Hepatocyte (in vitro differentiated cells): ENCODE results near the gene GOPC. TPM values are rescaled to one million over a fixed set of nuclear protein-coding genes. Genes with fewer than 3 reads are reported as not detected.

Experiments
- DNase-seq: peaks from one replicate; pipeline ENCODE4 v3.0.0-alpha.2; 2016; ENCODE audit warnings: low spot score
- H2AFZ ChIP-seq: fragments of 200-600 bp; sonication (generic); 2 replicates; pipeline ENCODE4 v1.6.0; 2016; ENCODE audit warnings: antibody characterized with exemption, mild to moderate bottlenecking
- H3K27ac ChIP-seq: fragments of 200-600 bp; sonication (generic); 2 replicates; pipeline ENCODE4 v1.5.1; 2016; ENCODE audit warnings: mild to moderate bottlenecking
- H3K27me3 ChIP-seq: fragments of 200-600 bp; sonication (generic); 2 replicates; pipeline ENCODE4 v1.6.1; 2016
- H3K36me3 ChIP-seq: fragments of 200-600 bp; sonication (generic); replicated peaks from 2 replicates; pipeline ENCODE4 v1.5.1; 2016; ENCODE audit warnings: low read depth; ENCODE audit not compliant: insufficient read depth
- H3K4me1 ChIP-seq: fragments of 200-600 bp; sonication (generic); 2 replicates; pipeline ENCODE4 v1.5.1; 2016; ENCODE audit warnings: mild to moderate bottlenecking, moderate library complexity; ENCODE audit not compliant: insufficient read depth
- H3K4me2 ChIP-seq: fragments of 200-600 bp; sonication (generic); 2 replicates; pipeline ENCODE4 v1.6.0; 2016
- H3K4me3 ChIP-seq: fragments of 200-600 bp; sonication (generic); 2 replicates; pipeline ENCODE4 v1.5.1; 2016; ENCODE audit warnings: mild to moderate bottlenecking
- H3K79me2 ChIP-seq: fragments of 200-600 bp; sonication (generic); 2 replicates; pipeline ENCODE4 v1.6.0; 2017; ENCODE audit warnings: mild to moderate bottlenecking
- H3K9me2 ChIP-seq: fragments of 200-600 bp; sonication (generic); replicated peaks from 2 replicates; pipeline ENCODE4 v1.6.0; 2017; ENCODE audit warnings: mild to moderate bottlenecking; ENCODE audit not compliant: insufficient read depth
- H3K9me3 ChIP-seq: fragments of 200-600 bp; sonication (generic); 2 replicates; pipeline ENCODE4 v1.5.1; 2016; ENCODE audit warnings: low read depth, mild to moderate bottlenecking
- H4K20me1 ChIP-seq: fragments of 200-600 bp; sonication (generic); 2 replicates; pipeline ENCODE4 v1.6.0; 2016; ENCODE audit warnings: mild to moderate bottlenecking; ENCODE audit not compliant: insufficient read depth, poor library complexity, severe bottlenecking
- CTCF ChIP-seq: fragments of 200-600 bp; sonication (generic); IDR thresholded peaks from 2 replicates; pipeline ENCODE4 v1.5.1; 2016; ENCODE audit warnings: antibody characterized with exemption, mild to moderate bottlenecking; ENCODE audit not compliant: poor library complexity
- EZH2 ChIP-seq: fragments of 200-600 bp; sonication (generic); IDR thresholded peaks from 2 replicates; pipeline ENCODE4 v1.6.1; 2016; ENCODE audit warnings: antibody characterized with exemption, mild to moderate bottlenecking, borderline replicate concordance
- EZH2phosphoT487 ChIP-seq: fragments of 200-600 bp; sonication (generic); IDR thresholded peaks from one replicate; pipeline ENCODE4 v1.6.1; 2018; ENCODE audit warnings: antibody characterized with exemption, mild to moderate bottlenecking, low read depth, moderate library complexity; ENCODE audit not compliant: unreplicated experiment, severe bottlenecking
- WGBS: methylation state at CpG from one replicate; pipeline ENCODE4 v1.1.6; 2016; ENCODE audit warnings: low lambda C conversion rate; ENCODE audit errors: missing lambda C conversion rate; 5-methylcytosine and 5-hydroxymethylcytosine counted together
- polyA plus RNA-seq: library from polyadenylated mRNA; unstranded; fragments of >200 nt; fragmentation: Nextera tagmentation; extraction: Ambion mirVana; gene quantifications from 2 replicates; pipeline ENCODE4 v1.2.1, GENCODE V29; 2016
- total RNA-seq: library from RNA; depleted of rRNA; stranded (reverse); fragments of >200 nt; gene quantifications from 2 replicates; pipeline ENCODE4 v1.2.3, GENCODE V29; 2014

GOPC gene
- total and polyA plus RNA-seq, 2 experiments from 2014 or later, result 19.7 to 40.8 TPM

DNA sequence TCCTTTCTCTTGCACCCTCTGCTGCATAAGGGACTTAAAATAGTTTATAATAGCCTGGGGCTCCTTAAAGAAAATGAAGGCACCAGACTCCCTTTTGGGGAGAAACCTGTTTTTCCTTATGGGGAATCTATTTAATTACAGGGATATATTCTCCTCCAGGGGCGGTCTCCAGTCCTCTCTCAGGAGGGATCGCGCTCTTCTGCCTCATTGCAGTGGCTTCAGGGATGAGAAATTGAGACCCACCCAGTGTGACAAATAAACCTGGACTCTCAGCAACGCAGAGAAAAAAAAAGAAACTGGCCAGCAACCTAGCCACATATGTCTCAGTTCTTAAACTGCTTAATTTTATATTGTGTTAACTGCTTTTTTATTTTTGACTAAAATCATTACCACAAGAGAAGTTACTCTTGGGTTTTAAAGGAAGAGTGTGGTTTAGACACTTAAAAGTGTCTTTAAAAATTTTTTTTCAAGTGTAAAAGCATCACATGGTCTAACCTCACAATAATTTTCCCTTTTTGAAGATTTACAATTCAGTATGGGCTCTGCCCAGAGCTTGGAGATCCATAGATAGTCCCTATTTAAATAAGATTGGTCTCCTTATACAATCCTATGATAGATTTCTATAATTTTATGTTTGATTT is 11.7 kb upstream of the GOPC start:
- WGBS, result 29% methylated on average over 4 of the region's 4 CpGs
- no peaks in the 10 kb centered on the region for H3K27me3 ChIP-seq
- H3K4me2 ChIP-seq, result no peak overlapping the region

DNA sequence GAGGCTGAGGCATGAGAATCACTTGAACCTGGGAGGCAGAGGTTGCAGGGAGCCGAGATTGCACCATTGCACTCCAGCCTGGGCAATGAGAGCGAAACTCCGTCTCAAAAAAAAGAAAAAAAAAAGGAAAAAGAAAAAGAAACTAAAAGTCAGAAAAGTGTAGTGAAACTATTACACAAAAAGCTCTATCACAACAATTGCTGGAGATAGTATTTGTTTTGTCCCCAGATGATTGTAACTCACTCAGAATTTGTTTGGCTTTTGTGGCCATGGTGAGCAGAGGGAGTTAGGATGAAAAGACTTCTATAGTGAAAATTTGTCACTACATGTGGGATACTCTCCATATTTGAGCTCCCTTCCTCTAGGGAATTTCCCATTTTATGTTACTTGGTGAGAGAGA is 5.2 kb upstream of the GOPC start:
- Histone ChIP-seq H3K79me2 (no peaks in the 10 kb centered on the region), H3K4me1 (no peaks in the 10 kb centered on the region), H3K36me3 (no peaks in the 10 kb centered on the region), H2AFZ (no peak overlapping the region), H3K9me2 (no peaks in the 10 kb centered on the region), H4K20me1 (no peaks in the 10 kb centered on the region), H3K27me3 (no peaks in the 10 kb centered on the region), H3K4me3 (no peak overlapping the region), H3K27ac (no peak overlapping the region), H3K9me3 (no peaks in the 10 kb centered on the region), H3K4me2 (no peak overlapping the region)
- DNase-seq, result no peak
- 97% methylated on average over 3 of the region's 3 CpGs for whole genome bisulfite sequencing
- TF ChIP-seq EZH2phosphoT487, result no peak
- TF ChIP-seq CTCF, result no peak
- TF ChIP-seq EZH2, result no peak

More for the DNA sequence above, 11.7 kb upstream of the GOPC start:
- Histone ChIP-seq H3K79me2 (no peaks in the 10 kb centered on the region), H3K4me1 (no peaks in the 10 kb centered on the region), H2AFZ (no peak overlapping the region), H3K9me3 (no peaks in the 10 kb centered on the region), H3K27ac (no peak overlapping the region), H3K9me2 (no peaks in the 10 kb centered on the region), H4K20me1 (no peaks in the 10 kb centered on the region), H3K4me3 (no peak overlapping the region), H3K36me3 (no peaks in the 10 kb centered on the region)
- TF ChIP-seq CTCF, result no peak
- TF ChIP-seq EZH2phosphoT487, result no peak
- no peak for TF ChIP-seq EZH2
- DNase-seq, result no peak

GRCh38 chr6:117605169-117605826 is 3.0 kb upstream of the GOPC start:
- no peaks in the 10 kb centered on the region for H4K20me1 ChIP-seq
- H3K9me3 ChIP-seq, result no peaks in the 10 kb centered on the region
- no peak overlapping the region for H3K4me2 ChIP-seq
- no peaks in the 10 kb centered on the region for H3K4me1 ChIP-seq
- no peaks in the 10 kb centered on the region for H3K9me2 ChIP-seq
- H3K4me3 ChIP-seq, result no peak overlapping the region
- WGBS, result 32% methylated on average over 7 of the region's 7 CpGs
- no peaks in the 10 kb centered on the region for H3K36me3 ChIP-seq
- no peak overlapping the region for H3K27ac ChIP-seq
- TF ChIP-seq CTCF, result peak; percentile 71
- no peak for TF ChIP-seq EZH2phosphoT487
- H3K79me2 ChIP-seq, result peaks cover 18% of the 10 kb centered on the region
- DNase-seq, result peak; percentile 79
- H2AFZ ChIP-seq, result no peak overlapping the region
- no peaks in the 10 kb centered on the region for H3K27me3 ChIP-seq
